Adrenal gland (tissue), 5 donors: ENCODE results near the gene TPRG1.

ENCODE experiments used
- POLR2A ChIP-seq, 2 donors: fragments of 450-650 bp; IDR thresholded peaks; one replicate each; pipeline ENCODE4 v1.6.1; 2017; ENCODE audit warnings: antibody characterized with exemption in 2 of 2, mild to moderate bottlenecking in 2 of 2, moderate library complexity in 1 of 2
- TF ChIP-seq, protein P1 (sequence below), 6 experiments: fragments of 450-650 bp in 4 of 6; fragments of 200-600 bp in 2 of 6; sonication (generic) in 1 of 6; IDR thresholded peaks; 1 replicate in 5 of 6; 2 replicates in 1 of 6; pipeline versions ENCODE4 v1.5.1 to v1.8.0; 2016 to 2021; ENCODE audit warnings: antibody characterized with exemption in 6 of 6, mild to moderate bottlenecking in 2 of 6, moderate library complexity in 1 of 6
- donor health status: DM: no; HTN: no; CAD: no.

DNA sequence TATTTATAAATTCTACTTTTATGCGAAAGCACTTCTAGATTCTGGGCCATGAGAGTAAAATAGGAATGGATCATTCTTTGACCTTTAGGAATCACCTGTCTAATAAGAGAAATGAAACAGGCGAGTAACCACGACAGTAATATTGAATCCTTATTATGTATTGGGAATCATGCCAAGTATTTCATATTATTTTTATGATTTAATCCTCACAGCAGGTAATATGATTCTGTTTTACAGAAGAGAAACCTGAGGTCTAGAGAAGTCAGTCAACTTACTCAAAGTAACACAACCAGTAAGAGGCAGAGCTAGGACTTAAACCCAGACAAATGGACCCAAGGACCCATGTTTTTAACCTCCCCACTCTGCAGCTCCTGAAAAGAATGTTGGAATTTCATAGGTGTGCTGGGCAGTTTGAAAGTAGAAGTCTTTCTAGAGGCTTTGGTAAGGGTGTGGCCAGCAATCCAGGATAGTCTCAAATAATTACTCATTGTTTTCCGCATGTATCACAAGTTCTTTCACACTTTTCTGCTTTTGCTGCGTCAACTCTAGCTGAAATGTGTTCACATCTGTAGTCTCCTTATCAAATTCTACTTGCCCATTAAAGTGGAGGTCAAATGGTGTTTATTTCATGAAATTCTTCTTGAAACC, 181.7 kb downstream of the TPRG1 start:
- TF ChIP-seq, protein P1, sequence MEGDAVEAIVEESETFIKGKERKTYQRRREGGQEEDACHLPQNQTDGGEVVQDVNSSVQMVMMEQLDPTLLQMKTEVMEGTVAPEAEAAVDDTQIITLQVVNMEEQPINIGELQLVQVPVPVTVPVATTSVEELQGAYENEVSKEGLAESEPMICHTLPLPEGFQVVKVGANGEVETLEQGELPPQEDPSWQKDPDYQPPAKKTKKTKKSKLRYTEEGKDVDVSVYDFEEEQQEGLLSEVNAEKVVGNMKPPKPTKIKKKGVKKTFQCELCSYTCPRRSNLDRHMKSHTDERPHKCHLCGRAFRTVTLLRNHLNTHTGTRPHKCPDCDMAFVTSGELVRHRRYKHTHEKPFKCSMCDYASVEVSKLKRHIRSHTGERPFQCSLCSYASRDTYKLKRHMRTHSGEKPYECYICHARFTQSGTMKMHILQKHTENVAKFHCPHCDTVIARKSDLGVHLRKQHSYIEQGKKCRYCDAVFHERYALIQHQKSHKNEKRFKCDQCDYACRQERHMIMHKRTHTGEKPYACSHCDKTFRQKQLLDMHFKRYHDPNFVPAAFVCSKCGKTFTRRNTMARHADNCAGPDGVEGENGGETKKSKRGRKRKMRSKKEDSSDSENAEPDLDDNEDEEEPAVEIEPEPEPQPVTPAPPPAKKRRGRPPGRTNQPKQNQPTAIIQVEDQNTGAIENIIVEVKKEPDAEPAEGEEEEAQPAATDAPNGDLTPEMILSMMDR (IDR thresholded peaks at IDR 0.05) = no peak
- no peak for TF ChIP-seq POLR2A (IDR thresholded peaks at IDR 0.05)
